Tibial nerve (tissue), 4 donors: Measurements from ENCODE around the gene COPZ1. TPM values are rescaled to one million over a fixed set of nuclear protein-coding genes. Genes with fewer than 3 reads are reported as not detected.

Experiments used
- DNase-seq, 2 donors: peaks; one replicate each; pipeline ENCODE4 v3.0.0-alpha.2; 2019; ENCODE audit warnings: low spot score in 2 of 2
- H3K27ac ChIP-seq, 4 donors: fragments of 200-600 bp; sonication (generic) in 3 of 4; one replicate each; pipeline ENCODE4 v1.5.1; 2017 to 2019; ENCODE audit warnings: mild to moderate bottlenecking in 1 of 4
- H3K27me3 ChIP-seq, 2 donors: fragments of 200-600 bp; sonication (generic) in 1 of 2; one replicate each; pipeline versions ENCODE4 v1.5.1 to v1.6.0; 2017 to 2019
- H3K36me3 ChIP-seq, 3 donors: fragments of 200-600 bp; sonication (generic); one replicate each; pipeline ENCODE4 v1.5.1; 2018 to 2019
- H3K4me1 ChIP-seq, 4 donors: fragments of 200-600 bp; sonication (generic) in 3 of 4; one replicate each; pipeline ENCODE4 v1.5.1; 2017 to 2019
- H3K4me3 ChIP-seq, 4 donors: fragments of 200-600 bp; sonication (generic) in 3 of 4; one replicate each; pipeline ENCODE4 v1.5.1; 2017 to 2019; ENCODE audit warnings: mild to moderate bottlenecking in 1 of 4, moderate library complexity in 1 of 4
- H3K9me3 ChIP-seq, 4 donors: fragments of 200-600 bp; sonication (generic) in 3 of 4; one replicate each; pipeline ENCODE4 v1.5.1; 2017 to 2019
- CTCF ChIP-seq, 5 experiments: fragments of 200-600 bp in 3 of 5; fragments of 450-650 bp in 2 of 5; sonication (generic) in 3 of 5; IDR thresholded peaks; one replicate each; pipeline ENCODE4 v1.5.1; 2016 to 2019; ENCODE audit warnings: antibody characterized with exemption in 5 of 5, mild to moderate bottlenecking in 3 of 5, moderate library complexity in 2 of 5
- EP300 ChIP-seq, 2 donors: sonication (generic); formaldehyde crosslinking; IDR thresholded peaks; one replicate each; pipeline ENCODE4 v1.6.1; 2017; ENCODE audit warnings: antibody characterized with exemption in 2 of 2, mild to moderate bottlenecking in 1 of 2
- POLR2A ChIP-seq, 2 donors: fragments of 450-650 bp; IDR thresholded peaks; one replicate each; pipeline ENCODE4 v1.6.1; 2017; ENCODE audit warnings: antibody characterized with exemption in 2 of 2, mild to moderate bottlenecking in 2 of 2, moderate library complexity in 2 of 2
- WGBS, 2 donors: methylation state at CpG; one replicate each; pipeline ENCODE4 v1.1.5; 2018; 5-methylcytosine and 5-hydroxymethylcytosine counted together
- total RNA-seq, 4 donors: library from RNA; depleted of rRNA; stranded (reverse); fragments of >200 nt; gene quantifications; one replicate each; pipeline ENCODE4 v1.1.0, GENCODE V29; 2016

The COPZ1 gene
- total RNA-seq, 4 donors from 2014 or later, result 38.0 to 52.0 (median 43.6) TPM

- no peak overlapping the region for H3K4me3 ChIP-seq
- H3K27ac ChIP-seq, result no peak overlapping the region
- 73 to 92% methylated on average over 5 of the region's 5 CpGs for WGBS, 2 donors
- no peak for TF ChIP-seq CTCF (IDR thresholded peaks at IDR 0.05)
- no peak for TF ChIP-seq POLR2A (IDR thresholded peaks at IDR 0.05)
- no peak for TF ChIP-seq EP300 (IDR thresholded peaks at IDR 0.05)
- peaks cover 0 to 25% (median 11%) of the 10 kb centered on the region in 4 donors for H3K4me1 ChIP-seq
- DNase-seq, result no peak
- H3K9me3 ChIP-seq, result no peaks in the 10 kb centered on the region
- no peaks in the 10 kb centered on the region for H3K36me3 ChIP-seq
- peaks cover 0 to 52% of the 10 kb centered on the region in 2 donors for H3K27me3 ChIP-seq
Observed at GRCh38 chr12:54298904-54299303, 26.0 kb upstream of the COPZ1 start.

- Histone ChIP-seq H3K27me3 (peaks cover 0 to 57% of the 10 kb centered on the region in 2 donors), H3K9me3 (no peaks in the 10 kb centered on the region), H3K4me1 (peaks cover 0 to 26% (median 14%) of the 10 kb centered on the region in 4 donors), H3K4me3 (no peak overlapping the region), H3K36me3 (no peaks in the 10 kb centered on the region), H3K27ac (no peak overlapping the region)
- DNase-seq, result no peak
- 55 to 56% methylated on average over 8 of the region's 8 CpGs for WGBS, 2 donors
- TF ChIP-seq CTCF (IDR thresholded peaks at IDR 0.05) (no peak), EP300 (IDR thresholded peaks at IDR 0.05) (no peak), POLR2A (IDR thresholded peaks at IDR 0.05) (no peak)
Observed at GRCh38 chr12:54299515-54300224, 25.3 kb upstream of the COPZ1 start.

GRCh38 chr12:54300225-54300731, 24.7 kb upstream of the COPZ1 start:
- Histone ChIP-seq H3K4me1 (peaks cover 0 to 22% (median 14%) of the 10 kb centered on the region in 4 donors), H3K27ac (no peak overlapping the region), H3K27me3 (peaks cover 0 to 57% of the 10 kb centered on the region in 2 donors), H3K4me3 (peak overlapping the region in 1 of 4 donors; percentile 17), H3K36me3 (no peaks in the 10 kb centered on the region), H3K9me3 (no peaks in the 10 kb centered on the region)
- DNase-seq, result no peak
- 43 to 54% methylated on average over 3 of the region's 3 CpGs for WGBS, 2 donors
- no peak for TF ChIP-seq CTCF (IDR thresholded peaks at IDR 0.05)

- H3K36me3 ChIP-seq, result no peaks in the 10 kb centered on the region
- DNase-seq, result no peak
- TF ChIP-seq CTCF (IDR thresholded peaks at IDR 0.05), result no peak
- H3K27ac ChIP-seq, result no peak within 1 kb of the TSS
- peaks cover 0 to 22% (median 14%) of the 10 kb centered on the region in 4 donors for H3K4me1 ChIP-seq
- WGBS, 2 donors, result 7 to 8% methylated on average over 26 of the region's 26 CpGs
- H3K4me3 ChIP-seq, result peak within 1 kb of the TSS in 2 of 4 donors; percentile 17 to 28
- no peaks in the 10 kb centered on the region for H3K9me3 ChIP-seq
- peaks cover 0 to 57% of the 10 kb centered on the region in 2 donors for H3K27me3 ChIP-seq
Observed at GRCh38 chr12:54300732-54301427, 24.1 kb upstream of the COPZ1 start, which contains the start of gene NFE2. TSS of gene NFE2 (minus strand) at chr12:54301015. CDS start at chr12:54295248, 5,767 bp downstream.
